ENCODE measurements around the gene TMEM253.

The TMEM253 gene

GRCh38 chr14:21096978-21097635 lies 3.8 kb upstream of the TMEM253 start:
- TF ChIP-seq CTCF (IDR thresholded peaks at IDR 0.05) (no peak), ZFX (IDR thresholded peaks at IDR 0.05; ENCODE audit: borderline replicate concordance) (no peak)
- H3K27ac ChIP-seq = peak overlapping the region; percentile 83

GRCh38 chr14:21097636-21098075 lies 3.2 kb upstream of the TMEM253 start:
- peak overlapping the region; percentile 83 for H3K27ac ChIP-seq
- TF ChIP-seq ZFX (IDR thresholded peaks at IDR 0.05; ENCODE audit: borderline replicate concordance) = no peak
- TF ChIP-seq CTCF (IDR thresholded peaks at IDR 0.05) = no peak

GRCh38 chr14:21098076-21098891 lies 2.6 kb upstream of the TMEM253 start, which contains the start of gene ZNF219:
Gene ZNF219, minus strand, starts transcription at chr14:21098655. Its CDS starts 5,064 bp downstream, at chr14:21093591.
- H3K27ac ChIP-seq = peak within 1 kb of the TSS; percentile 83
- TF ChIP-seq ZFX (IDR thresholded peaks at IDR 0.05; ENCODE audit: borderline replicate concordance) (no peak), CTCF (IDR thresholded peaks at IDR 0.05) (no peak)

- no peak for TF ChIP-seq ZFX (IDR thresholded peaks at IDR 0.05; ENCODE audit: borderline replicate concordance)
- no peak for TF ChIP-seq CTCF (IDR thresholded peaks at IDR 0.05)
- peak overlapping the region; percentile 83 for H3K27ac ChIP-seq
Measured at GRCh38 chr14:21098892-21099595, 1.8 kb upstream of the TMEM253 start.

- H3K27ac ChIP-seq = peak overlapping the region; percentile 83
- TF ChIP-seq CTCF (IDR thresholded peaks at IDR 0.05) (no peak), ZFX (IDR thresholded peaks at IDR 0.05; ENCODE audit: borderline replicate concordance) (no peak)
Measured at GRCh38 chr14:21099596-21099985, 1.3 kb upstream of the TMEM253 start.

GRCh38 chr14:21101802-21102413 lies 1.0 kb downstream of the TMEM253 start:
- TF ChIP-seq CTCF (IDR thresholded peaks at IDR 0.05) = no peak
- TF ChIP-seq ZFX (IDR thresholded peaks at IDR 0.05; ENCODE audit: borderline replicate concordance) = no peak
- H3K27ac ChIP-seq = peak overlapping the region; percentile 99
